ENCODE data around the gene ZC3H12C. TPM values are rescaled to one million over a fixed set of nuclear protein-coding genes. Genes with fewer than 3 reads are reported as not detected.
A peak's percentile ranks its signal among the peaks of the same experiment; 100 is the strongest.

The ZC3H12C gene
- total and polyA plus RNA-seq, 2 of the 4 experiments (the other 2 are of a cell fraction) = 4.2 to 15.8 TPM

GRCh38 chr11:110126936-110127335 lies 33.7 kb downstream of the ZC3H12C start:
- peaks cover 5% of the 10 kb centered on the region for H3K9me1 ChIP-seq (ENCODE audit: insufficient read depth, low read length)
- H2BK5ac ChIP-seq (ENCODE audit: low read depth, low read length, poor library complexity, severe bottlenecking) = no peak overlapping the region
- DNase-seq (no peak), ATAC-seq (ENCODE audit: low read depth) (no peak)
- no peak overlapping the region for H4K8ac ChIP-seq (ENCODE audit: low read depth in 2 of 2, low read length in 2 of 2)
- dilution Hi-C loops (cut with HindIII; ENCODE audit: low sequenced_read_pairs, unreplicated experiment) (no loop called here), intact Hi-C loops (cut with micrococcal nuclease) (loop anchor here (5.0 kb wide), 1 partner anchor 35 kb away; no protein-coding TSS in a partner anchor), in situ Hi-C loops (cut with MboI; ENCODE audit: low sequenced_read_pairs) (no loop called here)
- H3K4ac ChIP-seq (ENCODE audit: low read depth, low read length) = no peak overlapping the region
- H3K9me3 ChIP-seq (ENCODE audit: control insufficient read depth, insufficient read depth, low read length) = no peaks in the 10 kb centered on the region
- no TSS peak for BruUV-seq (replicated peaks)
- no peak overlapping the region for H3K18ac ChIP-seq (ENCODE audit: low read depth, low read length)
- H2BK20ac ChIP-seq (ENCODE audit: low read depth, low read length) = no peak overlapping the region
- H4K91ac ChIP-seq (ENCODE audit: insufficient read depth, low read depth, low read length) = no peak overlapping the region
- H3K56ac ChIP-seq (ENCODE audit: extremely low read depth, insufficient read depth, low read length) = no peak overlapping the region
- no peak overlapping the region for H2AK9ac ChIP-seq (replicated peaks; ENCODE audit: low read depth, low read length, poor library complexity)
- no peaks in the 10 kb centered on the region for H3K36me3 ChIP-seq (ENCODE audit: control insufficient read depth, insufficient read depth, low read length)
- peaks cover 4% of the 10 kb centered on the region; the same call in 1 of the 2 replicates for H4K20me1 ChIP-seq (ENCODE audit: insufficient read depth, low read length)
- H3K79me1 ChIP-seq (ENCODE audit: low read depth in 1 of 2, low read length in 2 of 2) = peaks cover 27 to 59% of the 10 kb centered on the region in 2 experiments
- no peak overlapping the region for H2BK120ac ChIP-seq (ENCODE audit: low read depth, low read length)
- H3K4me3 ChIP-seq (ENCODE audit: insufficient read depth, low read depth, low read length) = no peak overlapping the region
- H2BK15ac ChIP-seq (ENCODE audit: low read depth, low read length) = no peak overlapping the region
- peak overlapping the region; percentile 71; the same call in 1 of the 2 replicates for H3K14ac ChIP-seq (replicated peaks; ENCODE audit: low read depth, low read length)
- ChIA-PET CTCF (no interaction called here), POLR2A (ENCODE audit: unreplicated experiment) (no interaction called here)
- no peak overlapping the region for H3K27ac ChIP-seq (ENCODE audit: insufficient read depth, low read length)
- no peak overlapping the region for H4K5ac ChIP-seq (ENCODE audit: low read depth, low read length)
- H3K4me1 ChIP-seq (ENCODE audit: control insufficient read depth, insufficient read depth, low read length) = peaks cover 3% of the 10 kb centered on the region
- H2AK5ac ChIP-seq (ENCODE audit: low read depth, low read length) = no peak overlapping the region
- no CpG with 5 or more reads among the region's 4 CpGs for WGBS, 2 experiments (ENCODE audit: extremely low coverage in 2 of 2, insufficient read length in 1 of 2)
- H3K9ac ChIP-seq (ENCODE audit: low read depth, low read length) = no peak overlapping the region
- TF ChIP-seq RAD21 (IDR thresholded peaks at IDR 0.05; ENCODE audit: low read length) (no peak), CTCF (conservative IDR thresholded peaks at IDR 0.05; ENCODE audit: low read depth, low read length) (no peak), ELK1 (IDR thresholded peaks at IDR 0.05; ENCODE audit: borderline replicate concordance, low read depth, low read length) (no peak), CEBPB (IDR thresholded peaks at IDR 0.05; ENCODE audit: low read depth, low read length) (no peak), MAZ (IDR thresholded peaks at IDR 0.05; ENCODE audit: borderline replicate concordance, low read depth, low read length) (no peak), CHD1 (IDR thresholded peaks at IDR 0.05; ENCODE audit: low read depth, low read length) (no peak), USF2 (IDR thresholded peaks at IDR 0.05; ENCODE audit: low read depth, low read length) (no peak), BHLHE40 (IDR thresholded peaks at IDR 0.05; ENCODE audit: low read depth, low read length) (no peak), NFE2L2 (IDR thresholded peaks at IDR 0.05; ENCODE audit: low read depth, low read length) (no peak), RFX5 (IDR thresholded peaks at IDR 0.05; ENCODE audit: low read depth, low read length) (no peak), SMC3 (IDR thresholded peaks at IDR 0.05; ENCODE audit: low read depth, low read length) (no peak), POLR2A (IDR thresholded peaks at IDR 0.05; ENCODE audit: low read depth, low read length) (no peak), FOS (IDR thresholded peaks at IDR 0.05; ENCODE audit: low read depth, low read length) (no peak)
- no peak overlapping the region for H3K4me2 ChIP-seq (ENCODE audit: low read depth, low read length)
- H2AFZ ChIP-seq (replicated peaks; ENCODE audit: low read length, poor library complexity) = no peak overlapping the region
- H3K23ac ChIP-seq (ENCODE audit: low read depth, low read length) = no peak overlapping the region
- no peaks in the 10 kb centered on the region for H3K27me3 ChIP-seq (ENCODE audit: control insufficient read depth, insufficient read depth, low read length)

Measured in IMR-90 (cell line).